ENCODE data around the gene SIGLEC1.
A peak's percentile ranks its signal among the peaks of the same experiment; 100 is the strongest.

SIGLEC1 gene

DNA sequence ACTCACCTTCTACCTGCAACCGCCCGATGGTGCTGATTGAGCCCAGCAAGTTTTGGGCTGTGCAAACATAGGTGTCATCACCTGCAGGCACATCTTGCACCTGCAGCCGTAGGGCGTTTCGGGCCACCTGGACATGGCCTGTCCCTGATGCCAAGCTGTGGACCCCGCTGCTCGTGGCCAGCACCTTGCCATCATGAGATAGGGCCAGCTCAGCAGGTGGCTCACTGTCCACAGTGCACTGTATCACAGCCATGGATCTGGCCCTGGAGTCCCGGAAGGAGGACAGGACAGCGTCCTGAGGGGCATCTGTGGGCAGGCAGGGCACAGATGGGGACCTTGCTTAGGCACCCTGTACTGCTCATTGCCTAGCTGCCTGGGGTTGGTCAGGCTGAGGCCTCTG, 20.5 kb downstream of the SIGLEC1 start:
- TF ChIP-seq CTCF (IDR thresholded peaks at IDR 0.05; ENCODE audit: low read depth, low read length), result no peak
- in situ Hi-C loops (cut with HindIII; ENCODE audit: low sequenced_read_pairs), result no loop called here
- H3K4me3 ChIP-seq (ENCODE audit: low read depth, low read length), result no peak overlapping the region
- DNase-seq (ENCODE audit: low read depth, low spot score), result no peak

DNA sequence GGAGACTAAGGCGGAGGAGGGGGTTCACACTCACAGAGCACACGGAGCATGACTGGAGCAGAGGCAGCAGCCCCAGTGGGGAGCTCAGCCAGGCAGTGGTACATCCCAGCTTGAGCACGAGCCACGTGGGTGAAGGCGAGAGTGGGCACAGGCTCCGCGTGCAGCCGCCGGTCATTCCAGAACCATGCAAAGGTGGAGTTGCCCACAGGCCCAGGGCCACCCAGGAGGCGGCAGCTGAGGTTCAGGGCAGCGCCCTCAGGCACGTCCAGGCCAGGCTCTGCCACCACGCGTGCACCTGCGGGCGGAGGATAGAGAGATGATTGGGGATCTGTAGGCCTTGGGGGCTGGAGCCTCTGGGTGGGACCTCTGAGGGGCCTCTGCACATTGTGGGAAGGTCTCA, 21.1 kb downstream of the SIGLEC1 start:
- no peak overlapping the region for H3K4me3 ChIP-seq (ENCODE audit: low read depth, low read length)
- DNase-seq (ENCODE audit: low read depth, low spot score), result no peak
- in situ Hi-C loops (cut with HindIII; ENCODE audit: low sequenced_read_pairs), result no loop called here
- TF ChIP-seq CTCF (IDR thresholded peaks at IDR 0.05; ENCODE audit: low read depth, low read length), result no peak

DNA sequence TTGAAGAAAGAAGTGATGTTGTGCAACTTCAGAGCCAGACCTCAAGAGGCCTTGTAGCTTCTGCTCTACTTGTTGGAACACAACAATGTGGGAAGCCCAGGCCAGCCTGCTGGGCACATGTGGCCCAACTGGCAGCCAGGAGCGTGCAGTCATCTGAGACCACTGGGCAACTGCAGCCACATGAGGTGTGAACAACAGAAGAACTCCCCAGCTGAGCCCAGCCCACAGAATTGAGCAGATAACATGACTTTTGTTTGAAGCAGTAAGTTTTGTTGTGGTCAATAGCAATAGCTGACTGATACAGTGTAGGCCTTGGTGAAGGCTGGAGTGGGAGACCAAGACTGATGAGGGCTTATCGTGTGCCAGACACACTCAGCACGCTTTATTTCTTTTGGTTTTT, 22.0 kb downstream of the SIGLEC1 start:
- in situ Hi-C loops (cut with HindIII; ENCODE audit: low sequenced_read_pairs), result no loop called here
- no peak overlapping the region for H3K4me3 ChIP-seq (ENCODE audit: low read depth, low read length)
- no peak for DNase-seq (ENCODE audit: low read depth, low spot score)
- TF ChIP-seq CTCF (IDR thresholded peaks at IDR 0.05; ENCODE audit: low read depth, low read length), result no peak

- no peak for DNase-seq (ENCODE audit: low read depth, low spot score)
Measured at GRCh38 chr20:3689978-3690377, 22.4 kb downstream of the SIGLEC1 start.

DNA sequence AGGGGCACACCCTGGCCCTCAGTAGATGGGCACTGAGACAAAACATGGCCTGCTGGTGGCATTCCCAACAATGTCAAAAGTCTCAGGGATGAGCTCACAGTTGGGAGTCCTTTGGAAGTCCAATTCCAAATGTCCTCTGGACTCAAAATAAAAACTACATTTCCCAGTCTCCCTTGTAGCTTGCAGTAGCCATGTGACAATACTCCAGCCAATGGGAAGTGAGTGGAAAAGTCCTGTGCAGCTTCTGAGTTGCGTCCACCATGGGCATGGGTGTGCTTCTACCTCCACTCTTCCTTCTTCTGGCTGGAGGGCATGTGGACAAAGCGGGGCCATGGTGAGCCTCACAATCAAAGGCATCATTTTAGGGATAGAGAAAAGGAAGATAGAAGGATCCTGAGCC, 24.7 kb downstream of the SIGLEC1 start:
- in situ Hi-C loops (cut with HindIII; ENCODE audit: low sequenced_read_pairs), result no loop called here
- TF ChIP-seq CTCF (IDR thresholded peaks at IDR 0.05; ENCODE audit: low read depth, low read length), result no peak
- H3K4me3 ChIP-seq (ENCODE audit: low read depth, low read length), result no peak overlapping the region
- DNase-seq (ENCODE audit: low read depth, low spot score), result peak; percentile 63

More at GRCh38 chr20:3689978-3690377, 22.4 kb downstream of the SIGLEC1 start:
- TF ChIP-seq CTCF (IDR thresholded peaks at IDR 0.05; ENCODE audit: low read depth, low read length), result no peak
- in situ Hi-C loops (cut with HindIII; ENCODE audit: low sequenced_read_pairs), result no loop called here
- H3K4me3 ChIP-seq (ENCODE audit: low read depth, low read length), result no peak overlapping the region

DNA sequence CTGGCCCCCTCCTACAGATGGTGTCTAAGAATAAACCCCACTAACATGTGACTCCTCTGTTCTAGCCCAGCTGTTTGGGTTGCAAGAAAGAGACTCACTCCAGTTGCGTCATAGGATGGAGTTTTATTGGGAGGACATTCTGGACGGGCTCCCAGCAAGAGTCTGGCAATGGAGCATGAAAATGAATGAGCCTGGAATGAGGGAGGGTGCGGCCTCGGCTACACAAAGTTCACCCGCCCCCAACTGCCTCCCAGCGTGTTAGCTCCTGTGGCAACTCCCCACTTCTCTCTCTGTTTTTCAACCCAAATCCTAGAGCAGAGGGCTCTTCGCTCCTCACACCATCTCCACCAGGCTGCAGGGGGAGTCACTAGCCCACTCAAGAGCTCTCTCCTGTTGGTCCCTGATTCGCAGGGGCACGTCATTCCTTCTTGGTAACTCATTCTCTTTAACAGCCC, 25.5 kb downstream of the SIGLEC1 start:
- H3K4me3 ChIP-seq (ENCODE audit: low read depth, low read length), result no peak overlapping the region
- peak; percentile 38 for TF ChIP-seq CTCF (IDR thresholded peaks at IDR 0.05; ENCODE audit: low read depth, low read length)
- in situ Hi-C loops (cut with HindIII; ENCODE audit: low sequenced_read_pairs), result no loop called here
- DNase-seq (ENCODE audit: low read depth, low spot score), result peak; percentile 86

DNA sequence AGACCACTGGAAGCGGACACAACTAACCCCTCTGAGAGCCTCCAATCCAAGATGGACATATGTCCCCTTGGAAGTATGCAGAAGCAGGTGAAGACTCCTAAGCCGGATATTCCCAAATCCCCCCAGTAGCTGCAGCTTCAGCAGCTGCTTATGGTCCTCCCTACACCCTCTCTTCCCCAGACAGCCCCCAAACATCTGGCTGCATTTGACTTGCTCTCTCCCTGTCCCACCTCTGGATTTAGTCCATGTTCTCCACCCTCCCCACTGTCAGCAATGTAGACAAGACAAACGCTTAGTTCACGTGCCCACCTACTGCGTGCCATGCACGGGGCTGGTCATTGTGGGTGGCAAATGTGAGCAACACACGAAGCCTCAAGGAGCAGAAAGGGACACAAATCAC, 26.0 kb downstream of the SIGLEC1 start:
- in situ Hi-C loops (cut with HindIII; ENCODE audit: low sequenced_read_pairs), result no loop called here
- no peak for DNase-seq (ENCODE audit: low read depth, low spot score)
- H3K4me3 ChIP-seq (ENCODE audit: low read depth, low read length), result no peak overlapping the region
- TF ChIP-seq CTCF (IDR thresholded peaks at IDR 0.05; ENCODE audit: low read depth, low read length), result no peak

Measured in astrocyte of the spinal cord (primary cell).